ENCODE data around the gene AGAP1.

- TF ChIP-seq CTCF (IDR thresholded peaks at IDR 0.05) (no peak), POLR2A (IDR thresholded peaks at IDR 0.05) (no peak)
Measured at GRCh38 chr2:235900631-235901030, 406.8 kb downstream of the AGAP1 start.
